Activated T-cell treated with anti-CD3 and anti-CD28 coated beads for 1 hour (primary cell): ENCODE data around the gene PALLD.

ENCODE experiments used
- DNase-seq: peaks from one replicate; pipeline ENCODE4 v3.0.0-alpha.2; 2020; ENCODE audit warnings: low read depth

The PALLD gene

GRCh38 chr4:168593399-168593798 lies 96.5 kb downstream of the PALLD start:
- DNase-seq, result no peak

GRCh38 chr4:168594121-168594520 lies 97.3 kb downstream of the PALLD start:
- no peak for DNase-seq

- DNase-seq, result no peak
Measured at GRCh38 chr4:168598191-168598590, 101.3 kb downstream of the PALLD start.

GRCh38 chr4:168600796-168601583 lies 104.1 kb downstream of the PALLD start:
- DNase-seq, result no peak

GRCh38 chr4:168601899-168602298 lies 105.0 kb downstream of the PALLD start:
- DNase-seq, result no peak

- no peak for DNase-seq
Measured at GRCh38 chr4:168604496-168605373, 107.9 kb downstream of the PALLD start.

- DNase-seq, result no peak
Measured at GRCh38 chr4:168605411-168605810, 108.6 kb downstream of the PALLD start.

GRCh38 chr4:168607215-168607614 lies 110.4 kb downstream of the PALLD start:
- no peak for DNase-seq

GRCh38 chr4:168608771-168609170 lies 111.9 kb downstream of the PALLD start:
- no peak for DNase-seq

GRCh38 chr4:168609369-168609768 lies 112.5 kb downstream of the PALLD start:
- DNase-seq, result no peak

GRCh38 chr4:168610911-168611530 lies 114.2 kb downstream of the PALLD start:
- DNase-seq, result no peak

- DNase-seq, result no peak
Measured at GRCh38 chr4:168612450-168613135, 115.7 kb downstream of the PALLD start.

- DNase-seq, result no peak
Measured at GRCh38 chr4:168613869-168614268, 117.0 kb downstream of the PALLD start.

GRCh38 chr4:168614281-168615057 lies 117.6 kb downstream of the PALLD start:
- no peak for DNase-seq

- no peak for DNase-seq
Measured at GRCh38 chr4:168615294-168616065, 118.6 kb downstream of the PALLD start.

GRCh38 chr4:168618577-168619265 lies 121.9 kb downstream of the PALLD start:
- DNase-seq, result no peak

- DNase-seq, result no peak
Measured at GRCh38 chr4:168619266-168619631, 122.4 kb downstream of the PALLD start.

- DNase-seq, result no peak
Measured at GRCh38 chr4:168621806-168622589, 125.1 kb downstream of the PALLD start.

GRCh38 chr4:168622600-168622999 lies 125.7 kb downstream of the PALLD start:
- no peak for DNase-seq
